HepG2 (cell line): Measurements from ENCODE around the gene RPAP3.

ENCODE experiments used
- ZNF784 ChIP-seq: sonication (generic); formaldehyde crosslinking; IDR thresholded peaks from 2 replicates; pipeline ENCODE4 v1.5.1; 2020; ENCODE audit warnings: missing genetic modification reagents, mild to moderate bottlenecking, borderline replicate concordance
- TF ChIP-seq, protein P1 (sequence below): sonication (generic); formaldehyde crosslinking; IDR thresholded peaks from 2 replicates; pipeline ENCODE4 v1.5.0; 2020; ENCODE audit warnings: mild to moderate bottlenecking, missing genetic modification reagents, moderate library complexity

GRCh38 chr12:47729233-47729632 lies 23.4 kb upstream of the RPAP3 start:
- TF ChIP-seq, protein P1, sequence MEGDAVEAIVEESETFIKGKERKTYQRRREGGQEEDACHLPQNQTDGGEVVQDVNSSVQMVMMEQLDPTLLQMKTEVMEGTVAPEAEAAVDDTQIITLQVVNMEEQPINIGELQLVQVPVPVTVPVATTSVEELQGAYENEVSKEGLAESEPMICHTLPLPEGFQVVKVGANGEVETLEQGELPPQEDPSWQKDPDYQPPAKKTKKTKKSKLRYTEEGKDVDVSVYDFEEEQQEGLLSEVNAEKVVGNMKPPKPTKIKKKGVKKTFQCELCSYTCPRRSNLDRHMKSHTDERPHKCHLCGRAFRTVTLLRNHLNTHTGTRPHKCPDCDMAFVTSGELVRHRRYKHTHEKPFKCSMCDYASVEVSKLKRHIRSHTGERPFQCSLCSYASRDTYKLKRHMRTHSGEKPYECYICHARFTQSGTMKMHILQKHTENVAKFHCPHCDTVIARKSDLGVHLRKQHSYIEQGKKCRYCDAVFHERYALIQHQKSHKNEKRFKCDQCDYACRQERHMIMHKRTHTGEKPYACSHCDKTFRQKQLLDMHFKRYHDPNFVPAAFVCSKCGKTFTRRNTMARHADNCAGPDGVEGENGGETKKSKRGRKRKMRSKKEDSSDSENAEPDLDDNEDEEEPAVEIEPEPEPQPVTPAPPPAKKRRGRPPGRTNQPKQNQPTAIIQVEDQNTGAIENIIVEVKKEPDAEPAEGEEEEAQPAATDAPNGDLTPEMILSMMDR (CRISPR knock-in tag), result no peak
- no peak for TF ChIP-seq ZNF784
